HG02623 (cell line): ENCODE data around the gene ZNF441.
"Not testable (repeated sequence)": the region's sequence is repeated elsewhere in the genome, so short reads cannot be mapped to it uniquely, and the experiment has no call there.

Source experiments
- ATAC-seq: cut with Tn5 transposase; IDR thresholded peaks from one replicate; pipeline ENCODE4 v1.9.1; 2021; ENCODE audit warnings: moderate library complexity; ENCODE audit not compliant: unreplicated experiment

ZNF441 gene

DNA sequence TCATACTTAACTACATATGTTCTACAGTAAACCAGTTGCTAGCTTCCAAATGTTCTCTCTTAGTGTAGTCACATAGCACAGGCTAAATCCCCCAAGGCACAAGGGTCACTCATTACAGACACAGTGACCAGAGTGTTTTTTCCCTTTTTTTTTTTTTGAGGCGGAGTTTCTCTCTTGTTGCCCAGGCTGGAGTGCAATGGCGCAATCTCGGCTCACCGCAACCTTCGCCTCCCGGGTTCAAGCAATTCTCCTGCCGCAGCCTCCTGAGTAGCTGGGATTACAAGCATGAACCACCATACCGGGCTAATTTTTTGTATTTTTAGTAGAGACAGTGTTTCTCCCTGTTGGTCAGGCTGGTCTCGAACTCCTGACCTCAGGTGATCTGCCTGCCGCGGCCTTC, 9.9 kb downstream of the ZNF441 start:
- ATAC-seq: not testable (repeated sequence)

GRCh38 chr19:11780431-11781020, 13.7 kb downstream of the ZNF441 start:
- no peak for ATAC-seq

GRCh38 chr19:11781295-11782057, 14.7 kb downstream of the ZNF441 start:
- no peak for ATAC-seq

DNA sequence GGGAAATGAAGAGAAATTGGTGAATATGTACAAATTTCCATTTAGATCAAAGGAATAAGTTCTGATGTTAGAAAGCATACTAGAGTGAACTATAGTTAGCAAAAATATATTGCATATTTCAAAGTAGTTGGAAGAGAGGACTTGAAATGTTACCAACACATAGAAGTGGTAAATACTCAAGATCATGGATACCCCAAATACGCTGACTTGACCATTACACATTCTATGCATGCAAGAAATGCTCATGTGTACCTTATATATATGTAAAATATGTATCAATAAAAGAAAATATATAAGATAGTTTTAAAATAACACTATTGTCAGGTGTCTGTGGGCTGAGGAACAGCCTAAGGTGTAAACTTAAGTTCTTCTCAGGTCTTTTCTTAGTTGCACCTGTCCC, 17.0 kb downstream of the ZNF441 start:
- no peak for ATAC-seq

DNA sequence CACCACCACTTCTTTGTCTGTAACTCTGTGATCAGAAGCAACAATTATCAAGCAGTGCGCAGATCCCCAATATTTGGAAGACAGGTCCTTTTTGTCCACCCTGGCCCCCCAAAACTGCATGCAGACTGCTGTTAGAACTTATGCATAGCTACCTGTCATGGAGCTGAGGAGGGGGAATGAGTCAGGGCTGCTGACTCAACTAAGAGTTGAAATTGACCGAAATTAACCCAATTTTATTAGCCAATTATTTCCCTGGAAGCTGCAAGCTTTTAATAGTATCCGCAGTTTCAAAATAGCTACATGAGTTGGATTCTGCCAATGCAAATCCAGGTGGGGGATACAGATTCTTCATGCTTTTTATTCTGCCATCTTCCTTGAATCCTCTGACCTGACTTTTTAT, 17.6 kb downstream of the ZNF441 start:
- no peak for ATAC-seq

- no peak for ATAC-seq
These were observed 20.7 kb downstream of the ZNF441 start for GRCh38 chr19:11787536-11787935.

DNA sequence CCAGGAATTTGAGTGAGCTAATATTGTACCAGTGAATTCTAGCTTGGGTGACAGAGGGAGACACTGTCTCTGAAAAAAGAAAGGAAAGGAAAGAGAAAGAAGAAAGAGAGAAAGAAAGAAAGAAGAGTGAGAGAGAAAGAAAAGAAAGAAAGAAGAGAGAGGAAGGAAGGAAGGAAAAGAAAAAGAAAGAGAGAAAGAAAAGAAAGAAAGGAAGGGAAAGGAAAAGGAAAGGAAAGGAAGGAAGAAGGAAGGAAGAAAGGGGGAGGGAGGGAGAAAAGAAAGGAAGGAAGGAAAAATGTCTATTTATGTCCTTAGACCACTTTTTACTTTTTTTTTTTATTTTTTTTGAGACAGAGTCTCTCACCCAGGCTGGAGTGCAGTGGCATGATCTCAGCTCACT, 26.1 kb downstream of the ZNF441 start:
- no peak for ATAC-seq

DNA sequence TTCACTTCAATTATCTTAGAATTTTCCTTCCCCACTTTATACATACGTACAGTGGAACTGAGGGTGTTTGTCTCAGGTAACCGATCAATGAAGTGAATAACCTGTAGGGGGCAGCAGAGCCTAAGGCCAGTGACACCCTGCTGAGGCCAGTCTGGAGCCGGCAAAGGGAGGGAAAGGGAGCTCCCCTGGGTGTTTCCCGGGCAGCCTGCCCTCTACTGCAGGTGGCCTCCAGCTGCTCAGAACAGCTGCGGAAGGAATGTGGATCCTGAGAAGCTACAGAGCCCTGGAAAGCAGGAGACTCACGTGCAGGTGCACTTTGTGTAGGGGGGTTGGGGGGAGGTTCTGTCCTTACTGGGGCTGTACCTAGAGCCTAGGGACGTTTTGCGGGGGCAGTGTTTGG, 30.7 kb downstream of the ZNF441 start:
- no peak for ATAC-seq

- ATAC-seq: peak; percentile 92
These were observed 31.9 kb downstream of the ZNF441 start, which contains the start of gene ZNF491 for GRCh38 chr19:11798391-11799330. Gene ZNF491 (plus strand): TSS chr19:11798523. CDS start chr19:11805954, 7,431 bp downstream.

- no peak for ATAC-seq
These were observed 39.7 kb downstream of the ZNF441 start for GRCh38 chr19:11806354-11807098.

DNA sequence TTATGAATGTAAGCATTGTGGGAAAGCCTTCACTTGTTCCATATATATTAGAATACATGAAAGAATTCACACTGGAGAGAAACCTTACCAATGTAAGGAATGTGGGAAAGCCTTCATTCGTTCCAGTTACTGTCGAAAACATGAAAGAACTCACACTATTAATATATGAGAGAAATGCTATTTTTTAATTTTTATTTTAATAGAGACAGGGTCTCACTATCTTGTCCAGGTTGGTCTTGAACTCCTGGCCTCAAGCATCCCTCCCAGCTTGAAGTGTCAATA, 40.2 kb downstream of the ZNF441 start:
- no peak for ATAC-seq

DNA sequence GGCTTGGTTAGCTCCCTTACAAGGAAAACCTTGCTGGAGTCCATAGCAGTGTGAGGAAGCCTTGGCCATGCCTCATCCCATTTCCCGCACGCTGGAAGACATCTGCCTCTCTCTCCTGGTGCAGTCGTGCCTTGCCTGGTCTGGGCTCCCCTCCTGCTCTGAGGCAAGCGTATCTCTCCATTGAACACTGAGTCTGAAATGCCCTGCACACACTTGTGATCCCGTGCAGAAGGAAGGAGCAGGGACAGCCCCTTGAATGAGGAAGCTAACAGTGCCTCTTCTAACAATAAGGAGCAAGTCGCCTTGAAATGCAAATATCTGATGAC, 46.9 kb downstream of the ZNF441 start:
- no peak for ATAC-seq

- peak; percentile 97 for ATAC-seq
These were observed 47.4 kb downstream of the ZNF441 start, which contains the start of gene ZNF440 for GRCh38 chr19:11814029-11814699. Gene ZNF440 (plus strand): TSS chr19:11814273. CDS start chr19:11814448, 175 bp downstream.

DNA sequence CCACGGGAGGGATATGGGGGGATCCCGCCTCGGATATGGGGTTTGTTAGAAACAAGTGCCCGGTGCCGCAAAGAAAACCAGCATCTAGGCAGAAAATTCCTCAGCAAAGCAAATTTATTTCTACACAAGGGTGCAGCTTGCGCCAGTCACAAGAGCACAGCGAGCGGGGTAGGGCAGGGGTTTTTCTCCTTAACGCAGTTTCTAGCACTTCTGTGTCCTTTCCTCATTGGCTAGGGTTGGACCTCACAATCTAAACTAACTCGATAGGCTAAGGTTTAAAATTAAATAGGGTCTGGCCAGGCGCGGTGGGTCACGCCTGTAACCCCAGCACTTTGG, 47.9 kb downstream of the ZNF441 start:
- ATAC-seq: no peak

GRCh38 chr19:11821474-11822109, 54.8 kb downstream of the ZNF441 start:
- no peak for ATAC-seq

- ATAC-seq: not testable (repeated sequence)
These were observed 62.4 kb downstream of the ZNF441 start for GRCh38 chr19:11828957-11829876.

DNA sequence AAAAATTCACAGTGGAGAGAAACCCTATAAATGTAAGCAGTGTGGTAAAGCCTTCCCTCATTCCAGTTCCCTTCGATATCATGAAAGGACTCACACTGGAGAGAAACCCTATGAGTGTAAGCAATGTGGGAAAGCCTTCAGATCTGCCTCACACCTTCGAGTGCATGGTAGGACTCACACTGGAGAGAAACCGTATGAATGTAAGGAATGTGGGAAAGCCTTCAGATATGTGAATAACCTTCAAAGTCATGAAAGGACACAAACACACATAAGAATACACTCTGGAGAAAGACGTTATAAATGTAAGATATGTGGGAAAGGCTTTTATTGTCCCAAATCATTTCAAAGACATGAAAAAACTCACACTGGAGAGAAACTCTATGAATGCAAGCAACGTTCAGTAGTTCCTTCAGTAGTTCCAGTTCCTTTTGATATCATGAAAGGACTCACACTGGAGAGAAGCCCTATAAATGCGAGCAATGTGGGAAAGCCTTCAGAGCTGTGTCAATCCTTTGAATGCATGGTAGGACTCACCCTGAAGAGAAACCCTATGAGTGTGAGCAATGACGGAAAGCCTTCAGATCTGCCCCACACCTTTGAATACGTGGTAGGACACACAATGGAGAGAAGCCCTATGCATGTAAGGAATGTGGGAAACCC, 65.6 kb downstream of the ZNF441 start:
- no peak for ATAC-seq

- no peak for ATAC-seq
These were observed 66.7 kb downstream of the ZNF441 start for GRCh38 chr19:11833541-11833940.
